Breast epithelium (tissue), 3 donors: ENCODE measurements around the gene INAFM2.

Experiments used
- POLR2A ChIP-seq: fragments of 450-650 bp; IDR thresholded peaks from one replicate; pipeline ENCODE4 v1.6.1; 2016; ENCODE audit warnings: antibody characterized with exemption, mild to moderate bottlenecking, moderate library complexity
- POLR2AphosphoS5 ChIP-seq, 3 donors: sonication (generic); formaldehyde crosslinking; IDR thresholded peaks; one replicate each; pipeline ENCODE4 v1.6.1; 2017; ENCODE audit warnings: antibody characterized with exemption in 3 of 3
- TF ChIP-seq, protein P1 (sequence below), 3 donors: fragments of 450-650 bp; IDR thresholded peaks; one replicate each; pipeline ENCODE4 v1.5.1; 2016 to 2017; ENCODE audit warnings: antibody characterized with exemption in 3 of 3, mild to moderate bottlenecking in 3 of 3, moderate library complexity in 3 of 3

DNA sequence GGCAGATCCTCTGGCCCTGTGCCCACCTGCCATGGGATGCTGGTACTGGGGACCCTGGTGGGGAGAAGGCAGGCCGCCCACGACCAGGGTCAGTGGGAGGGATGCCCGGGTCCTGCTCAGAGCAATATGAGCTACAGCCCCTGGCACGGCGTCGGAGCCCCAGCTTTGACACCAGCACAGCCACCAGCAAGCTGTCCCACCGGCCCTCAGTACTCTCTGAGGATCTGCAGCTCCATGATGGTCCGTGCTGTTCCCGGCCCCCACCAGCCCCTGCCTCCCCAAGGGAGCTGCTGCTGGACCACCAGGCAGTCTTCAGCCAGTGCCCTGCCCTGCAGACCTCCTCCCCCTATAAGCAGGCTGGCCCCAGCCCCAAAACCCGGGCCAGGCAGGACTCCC lies 46.0 kb downstream of the INAFM2 start:
- TF ChIP-seq POLR2A (no peak), POLR2AphosphoS5 (IDR thresholded peaks at IDR 0.05) (no peak)
- TF ChIP-seq, protein P1, sequence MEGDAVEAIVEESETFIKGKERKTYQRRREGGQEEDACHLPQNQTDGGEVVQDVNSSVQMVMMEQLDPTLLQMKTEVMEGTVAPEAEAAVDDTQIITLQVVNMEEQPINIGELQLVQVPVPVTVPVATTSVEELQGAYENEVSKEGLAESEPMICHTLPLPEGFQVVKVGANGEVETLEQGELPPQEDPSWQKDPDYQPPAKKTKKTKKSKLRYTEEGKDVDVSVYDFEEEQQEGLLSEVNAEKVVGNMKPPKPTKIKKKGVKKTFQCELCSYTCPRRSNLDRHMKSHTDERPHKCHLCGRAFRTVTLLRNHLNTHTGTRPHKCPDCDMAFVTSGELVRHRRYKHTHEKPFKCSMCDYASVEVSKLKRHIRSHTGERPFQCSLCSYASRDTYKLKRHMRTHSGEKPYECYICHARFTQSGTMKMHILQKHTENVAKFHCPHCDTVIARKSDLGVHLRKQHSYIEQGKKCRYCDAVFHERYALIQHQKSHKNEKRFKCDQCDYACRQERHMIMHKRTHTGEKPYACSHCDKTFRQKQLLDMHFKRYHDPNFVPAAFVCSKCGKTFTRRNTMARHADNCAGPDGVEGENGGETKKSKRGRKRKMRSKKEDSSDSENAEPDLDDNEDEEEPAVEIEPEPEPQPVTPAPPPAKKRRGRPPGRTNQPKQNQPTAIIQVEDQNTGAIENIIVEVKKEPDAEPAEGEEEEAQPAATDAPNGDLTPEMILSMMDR (IDR thresholded peaks at IDR 0.05) = no peak
